ENCODE measurements around the gene GNL3.
"Not testable (repeated sequence)": the region's sequence is repeated elsewhere in the genome, so short reads cannot be mapped to it uniquely, and the experiment has no call there.

Gene GNL3

DNA sequence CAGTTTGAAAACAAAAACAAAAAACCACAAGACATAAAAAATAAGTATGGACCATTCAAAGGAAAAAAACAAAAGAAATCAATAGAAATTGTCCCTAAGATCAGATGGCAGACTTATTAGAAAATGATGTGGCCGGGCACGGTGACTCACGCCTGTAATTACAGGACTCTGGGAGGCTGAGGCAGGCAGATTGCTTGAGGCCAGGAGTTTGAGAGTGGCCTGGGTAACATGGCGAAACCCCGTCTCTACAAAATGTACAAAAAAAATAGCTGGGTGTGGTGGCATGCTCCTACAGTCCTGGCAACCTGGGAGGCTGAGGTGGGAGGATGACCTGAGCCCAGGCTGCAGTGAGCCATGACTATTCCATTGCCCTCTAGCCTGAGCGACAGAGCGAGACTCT, 36.7 kb downstream of the GNL3 start:
- DNase-seq, result no peak

DNA sequence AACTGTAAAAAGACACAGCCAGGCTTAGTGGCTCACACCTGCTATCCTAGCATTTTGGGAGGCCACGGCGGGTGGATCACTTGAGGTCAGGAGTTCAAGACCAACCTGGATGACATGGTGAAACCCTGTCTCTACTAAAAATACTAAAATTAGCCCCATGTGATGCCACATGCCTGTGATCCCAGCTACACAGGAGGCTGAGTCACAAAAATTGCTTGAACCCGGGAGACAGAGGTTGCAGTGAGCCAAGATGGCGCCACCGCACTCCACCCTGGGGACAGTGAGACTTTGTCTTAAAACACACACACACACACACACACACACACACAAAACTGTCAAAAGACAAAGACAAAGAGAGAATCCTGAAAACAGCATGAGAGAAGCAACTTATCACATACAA, 38.1 kb downstream of the GNL3 start:
- no peak for DNase-seq

DNA sequence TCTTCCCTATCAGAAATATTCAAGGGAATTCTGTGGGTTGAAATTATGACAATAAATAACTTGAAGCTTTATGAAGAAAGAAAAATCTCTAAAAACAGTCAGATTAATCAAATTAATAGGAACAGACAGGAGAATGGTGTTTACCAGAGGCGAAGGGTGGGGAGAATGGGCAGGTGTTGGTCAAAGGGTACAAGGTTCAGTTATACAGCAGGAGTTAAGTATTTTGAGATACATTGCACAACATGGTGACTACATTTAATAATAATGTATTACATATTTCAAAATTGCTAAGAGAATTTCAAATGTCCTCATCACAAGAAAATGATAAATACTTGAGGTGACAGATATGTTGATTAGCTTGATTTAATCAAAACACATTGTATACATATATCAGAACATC, 38.7 kb downstream of the GNL3 start:
- no peak for DNase-seq

DNA sequence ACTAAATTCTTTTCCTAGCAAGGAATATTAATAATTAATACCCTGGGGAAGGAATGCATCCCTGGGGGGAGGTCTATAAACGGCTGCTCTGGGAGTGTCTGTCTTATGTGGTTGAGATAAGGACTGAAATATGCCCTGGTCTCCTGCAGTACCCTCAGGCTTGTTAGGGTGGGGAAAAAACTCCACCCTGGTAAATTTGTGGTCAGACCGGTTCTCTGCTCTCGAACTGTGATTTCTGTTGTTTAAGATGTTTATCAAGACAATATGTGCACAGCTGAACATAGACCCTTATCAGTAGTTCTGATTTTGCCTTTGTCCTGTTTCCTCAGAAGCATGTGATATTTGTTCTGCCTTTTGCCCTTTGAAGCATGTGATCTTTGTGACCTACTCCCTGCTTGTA, 42.9 kb downstream of the GNL3 start:
- DNase-seq, result not testable (repeated sequence)

DNA sequence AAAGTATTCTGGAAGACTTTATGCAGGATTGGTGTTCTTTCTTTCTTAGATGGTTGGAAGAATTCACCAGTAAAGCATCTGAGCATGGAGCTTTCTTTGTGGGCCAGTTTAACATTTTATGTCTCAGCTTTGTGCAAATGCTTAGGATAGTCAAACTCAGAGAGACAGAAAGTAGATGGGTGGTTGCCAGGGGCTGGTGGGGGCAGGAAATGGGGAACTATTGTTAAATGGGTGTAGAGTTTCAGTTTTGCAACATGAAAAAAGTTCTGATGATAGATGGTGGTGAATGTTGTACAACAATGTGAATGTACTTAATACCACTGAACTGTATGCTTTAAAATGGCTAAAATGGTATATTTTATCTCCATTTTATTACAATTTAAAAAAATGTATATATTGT, 44.8 kb downstream of the GNL3 start:
- DNase-seq, result no peak

DNA sequence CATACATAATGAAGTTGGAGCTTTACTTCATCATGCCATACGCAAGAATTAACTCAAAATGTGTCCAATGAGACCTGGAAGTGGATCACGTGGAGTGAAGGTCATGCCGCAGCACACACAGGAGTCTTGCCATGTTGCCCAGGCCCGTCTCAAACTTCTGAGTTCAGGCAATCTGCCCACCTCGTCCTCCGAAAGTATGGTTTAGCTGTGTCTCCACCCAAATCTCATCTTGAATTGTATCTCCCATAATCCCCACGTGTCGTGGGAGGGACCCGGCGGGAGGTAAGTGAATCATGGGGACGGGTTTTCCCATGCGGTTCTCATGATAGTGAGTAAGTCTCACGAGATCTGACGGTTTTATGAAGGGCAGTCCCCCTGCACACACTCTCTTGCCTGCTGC, 45.8 kb downstream of the GNL3 start:
- no peak for DNase-seq

DNA sequence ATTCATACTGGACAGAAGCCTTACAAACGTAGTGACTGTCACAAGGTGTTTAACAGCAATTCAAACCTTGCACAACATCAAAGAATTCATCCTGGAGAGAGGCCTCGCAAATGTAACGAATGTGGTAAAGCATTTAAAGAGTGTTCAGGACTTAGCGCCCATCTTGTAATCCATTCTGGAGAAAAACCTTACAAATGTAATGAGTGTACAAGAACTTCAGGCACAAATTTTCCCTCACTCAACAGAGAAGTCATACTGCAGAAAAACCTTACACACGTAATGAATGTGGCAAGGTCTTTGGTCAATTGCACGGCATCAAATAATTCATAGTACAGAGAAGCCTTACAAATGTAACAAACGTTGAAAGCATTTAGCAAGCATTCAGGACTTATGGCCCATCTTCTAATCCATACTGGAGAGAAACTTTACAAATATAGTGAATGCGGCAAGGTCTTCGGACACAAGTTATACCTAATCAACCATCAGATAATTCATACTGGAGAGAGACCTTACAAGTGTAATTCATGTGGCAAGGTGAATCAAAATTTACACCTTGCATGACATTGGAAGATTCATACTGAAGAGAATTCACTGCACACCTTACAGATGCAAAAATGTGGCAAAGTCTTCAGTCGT, 47.5 kb downstream of the GNL3 start:
- no peak for DNase-seq

DNA sequence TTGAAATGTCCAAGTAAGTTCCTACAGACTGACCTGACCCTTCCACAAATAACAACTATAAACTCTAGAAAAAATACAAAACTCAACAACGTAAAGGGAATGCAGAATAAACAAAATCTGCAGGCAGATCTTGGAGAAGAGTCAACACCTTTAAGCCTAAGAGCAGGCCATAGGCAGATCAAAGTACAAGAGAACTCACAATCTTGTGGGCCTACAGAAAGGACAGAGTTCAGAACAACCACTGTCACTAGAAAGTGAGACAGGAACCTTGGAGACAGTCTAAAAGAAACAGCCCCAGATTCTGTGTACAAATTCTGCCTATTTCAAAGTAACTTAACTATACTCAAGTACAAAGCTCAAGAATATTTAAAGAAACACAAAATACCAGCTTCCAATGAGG, 53.9 kb downstream of the GNL3 start:
- DNase-seq, result no peak

DNA sequence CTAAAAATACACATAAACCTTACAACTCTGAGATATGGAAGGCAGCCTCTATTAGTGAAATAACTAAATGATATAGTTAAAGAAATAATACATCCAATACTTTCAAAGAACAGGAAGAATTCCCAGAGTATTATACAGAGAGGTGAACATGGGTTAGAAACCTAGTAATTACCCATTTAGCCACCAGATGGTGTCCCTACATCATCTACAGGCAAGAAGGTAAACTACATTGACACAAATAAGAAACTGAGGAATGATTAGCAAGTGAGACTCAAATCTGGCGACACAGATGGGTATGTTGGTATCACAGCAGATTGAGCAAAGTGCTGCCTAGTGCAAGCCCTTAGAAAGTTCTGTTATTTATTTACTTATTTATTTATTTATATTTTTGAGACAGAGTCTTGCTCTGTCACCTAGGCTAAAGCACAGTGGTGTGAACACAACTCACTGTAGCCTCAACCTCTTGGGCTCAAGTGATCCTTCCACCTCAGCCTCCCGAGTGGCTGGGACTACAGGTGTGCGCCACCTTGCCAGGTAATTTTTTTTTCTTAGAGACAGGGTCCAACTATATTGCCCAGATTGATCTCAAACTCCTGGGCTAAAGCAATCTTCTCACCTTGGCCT, 56.7 kb downstream of the GNL3 start:
- DNase-seq, result no peak

DNA sequence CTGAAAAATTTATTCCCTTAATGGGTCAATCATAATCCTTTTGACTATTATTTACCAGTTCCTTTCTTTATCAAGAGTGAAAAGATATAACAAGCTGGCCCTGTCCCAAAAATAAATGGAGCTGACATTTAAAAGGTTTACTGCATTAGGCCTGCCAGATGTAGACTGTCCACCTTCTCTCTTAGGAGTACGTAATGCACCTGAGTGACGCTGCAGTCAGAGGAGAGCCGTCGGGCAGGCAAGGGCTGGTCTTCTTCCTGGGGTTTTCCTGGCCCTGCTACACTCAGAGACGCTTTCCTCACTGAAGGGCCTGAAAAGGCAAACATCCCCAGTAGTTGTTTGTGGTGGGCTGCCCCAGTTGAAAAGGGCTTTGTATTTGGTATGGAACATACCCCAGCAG, 57.3 kb downstream of the GNL3 start:
- DNase-seq, result no peak

DNA sequence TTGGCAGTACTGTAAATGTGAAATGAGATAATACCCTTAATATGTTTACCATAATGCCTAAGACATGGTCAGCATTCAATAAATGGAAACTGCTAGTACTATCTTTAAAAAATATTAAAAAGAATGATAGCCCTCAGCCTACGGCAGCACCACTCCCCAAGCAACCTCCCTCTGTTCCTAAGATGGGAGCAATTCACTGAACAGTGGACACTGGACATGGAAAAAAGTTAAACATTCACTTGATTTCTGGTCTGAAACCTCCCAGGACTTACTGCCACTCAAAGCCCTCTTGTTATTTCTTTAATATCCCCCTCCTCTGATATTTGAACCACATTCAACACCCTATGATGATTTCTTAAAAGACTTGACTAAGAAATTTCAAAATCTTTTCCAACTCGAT, 57.9 kb downstream of the GNL3 start:
- no peak for DNase-seq

Measured in NCI-H1417 treated with DMSO at 0.1 percent for 48 hours (cell line).